ENCODE results near the gene RBFA.

Gene RBFA

GRCh38 chr18:80033181-80034067 is 810 bp upstream of the RBFA start:
- no peak for FAIRE-seq

GRCh38 chr18:80034852-80035406 is 695 bp downstream of the RBFA start:
- peak; percentile 83 for FAIRE-seq

- no peak for FAIRE-seq
Observed at GRCh38 chr18:80035997-80036396, 1.8 kb downstream of the RBFA start.

GRCh38 chr18:80037300-80037699 is 3.1 kb downstream of the RBFA start:
- FAIRE-seq = no peak

GRCh38 chr18:80037869-80038630 is 3.8 kb downstream of the RBFA start:
- FAIRE-seq = no peak

- no peak for FAIRE-seq
Observed at GRCh38 chr18:80040515-80040914, 6.3 kb downstream of the RBFA start.

GRCh38 chr18:80041424-80041823 is 7.2 kb downstream of the RBFA start:
- no peak for FAIRE-seq

- FAIRE-seq = no peak
Observed at GRCh38 chr18:80042785-80043184, 8.6 kb downstream of the RBFA start.

- FAIRE-seq = no peak
Observed at GRCh38 chr18:80044072-80044471, 9.8 kb downstream of the RBFA start.

GRCh38 chr18:80046011-80046410 is 11.8 kb downstream of the RBFA start:
- no peak for FAIRE-seq

GRCh38 chr18:80046431-80046830 is 12.2 kb downstream of the RBFA start:
- no peak for FAIRE-seq

- FAIRE-seq = no peak
Observed at GRCh38 chr18:80046961-80047541, 12.8 kb downstream of the RBFA start.

- FAIRE-seq = no peak
Observed at GRCh38 chr18:80050797-80051196, 16.6 kb downstream of the RBFA start.

- no peak for FAIRE-seq
Observed at GRCh38 chr18:80056095-80056494, 21.9 kb downstream of the RBFA start.

GRCh38 chr18:80059945-80060344 is 25.7 kb downstream of the RBFA start:
- FAIRE-seq = no peak

- no peak for FAIRE-seq
Observed at GRCh38 chr18:80065705-80066104, 31.5 kb downstream of the RBFA start.

- no peak for FAIRE-seq
Observed at GRCh38 chr18:80067321-80067720, 33.1 kb downstream of the RBFA start.

- no peak for FAIRE-seq
Observed at GRCh38 chr18:80067897-80068296, 33.7 kb downstream of the RBFA start.

- no peak for FAIRE-seq
Observed at GRCh38 chr18:80068571-80069272, 34.5 kb downstream of the RBFA start.

GRCh38 chr18:80070825-80071224 is 36.6 kb downstream of the RBFA start:
- no peak for FAIRE-seq

GRCh38 chr18:80074183-80074582 is 39.9 kb downstream of the RBFA start:
- FAIRE-seq = no peak

- no peak for FAIRE-seq
Observed at GRCh38 chr18:80074697-80075096, 40.5 kb downstream of the RBFA start.

GRCh38 chr18:80075940-80076339 is 41.7 kb downstream of the RBFA start:
- FAIRE-seq = no peak

Data from endometrium (tissue), 2 donors.